Medulla oblongata (tissue), 1 donor: ENCODE results near the gene CNOT1.
"Not testable (repeated sequence)": the region's sequence is repeated elsewhere in the genome, so short reads cannot be mapped to it uniquely, and the experiment has no call there.

Source experiments
- DNase-seq: peaks from one replicate; pipeline ENCODE4 v3.0.0-alpha.2; 2015; ENCODE audit errors: extremely low spot score

Gene CNOT1

GRCh38 chr16:58629733-58630640 lies at the start of gene CNOT1:
Gene CNOT1, minus strand, starts transcription at chr16:58629826. Its CDS starts 30,489 bp downstream, at chr16:58599337.
- DNase-seq = peak; percentile 99

- peak; percentile 78 for DNase-seq
Measured at GRCh38 chr16:58678716-58679115, 49.1 kb upstream of the CNOT1 start.

DNA sequence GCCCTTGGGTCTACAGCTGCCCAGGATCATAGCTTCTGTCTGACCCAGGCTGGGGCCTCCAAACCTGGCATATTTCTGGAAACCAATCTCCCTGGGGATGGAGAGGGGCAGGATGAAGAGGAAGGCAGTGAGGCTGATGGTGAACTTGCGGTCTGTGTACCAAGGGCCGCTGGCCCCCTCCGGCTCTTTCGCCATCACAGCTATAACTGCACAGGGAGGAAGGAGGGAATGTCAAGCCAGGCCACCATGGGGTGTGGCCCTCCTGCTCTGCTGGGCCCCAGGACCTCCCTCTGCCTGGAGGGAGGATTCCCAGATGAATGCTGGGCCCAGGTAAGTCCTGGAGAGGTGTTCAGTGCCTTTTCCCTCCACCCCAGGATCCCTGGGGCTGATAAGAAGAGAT lies 48.6 kb upstream of the CNOT1 start:
- no peak for DNase-seq

GRCh38 chr16:58670946-58671583 lies 41.4 kb upstream of the CNOT1 start:
- no peak for DNase-seq

DNA sequence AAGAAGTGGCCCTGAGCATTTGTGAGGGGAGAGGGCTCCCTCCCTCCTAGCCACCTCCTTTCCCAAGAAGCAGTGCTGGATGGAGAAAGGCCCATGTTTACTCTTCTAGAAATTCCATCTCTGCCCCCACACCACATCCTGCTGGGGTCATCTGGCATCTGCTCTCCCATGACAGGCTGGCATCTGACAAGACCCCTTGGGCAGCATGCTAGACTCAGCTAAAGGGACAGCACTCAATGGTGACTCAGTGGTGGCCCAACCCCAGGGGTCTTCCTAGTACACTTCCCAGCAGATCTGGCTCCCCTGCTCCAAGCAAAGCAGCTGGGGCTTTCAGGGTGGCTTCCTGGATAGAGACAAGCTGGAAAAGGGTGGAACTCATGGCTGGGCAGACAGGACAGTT lies 40.6 kb upstream of the CNOT1 start:
- no peak for DNase-seq

DNA sequence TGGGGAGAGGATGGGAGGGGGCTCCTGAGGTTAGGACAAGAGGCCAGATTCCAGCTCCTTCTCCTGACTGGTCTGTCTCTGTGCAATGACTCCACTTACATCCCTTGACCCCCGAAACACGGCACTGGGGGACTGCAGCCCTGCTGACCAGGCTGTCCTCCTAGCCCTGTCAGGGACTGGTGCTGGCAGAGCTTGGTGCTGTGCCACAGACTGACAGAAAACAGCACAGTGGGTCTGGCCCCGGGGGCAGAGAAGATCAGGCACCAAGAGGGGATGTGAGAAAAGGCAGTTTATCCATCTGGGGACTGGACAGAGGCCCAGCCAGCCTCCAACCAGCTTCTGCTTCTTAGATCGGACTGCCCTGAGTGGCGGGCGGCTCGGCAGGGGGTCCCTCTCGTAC lies 35.6 kb upstream of the CNOT1 start:
- no peak for DNase-seq

DNA sequence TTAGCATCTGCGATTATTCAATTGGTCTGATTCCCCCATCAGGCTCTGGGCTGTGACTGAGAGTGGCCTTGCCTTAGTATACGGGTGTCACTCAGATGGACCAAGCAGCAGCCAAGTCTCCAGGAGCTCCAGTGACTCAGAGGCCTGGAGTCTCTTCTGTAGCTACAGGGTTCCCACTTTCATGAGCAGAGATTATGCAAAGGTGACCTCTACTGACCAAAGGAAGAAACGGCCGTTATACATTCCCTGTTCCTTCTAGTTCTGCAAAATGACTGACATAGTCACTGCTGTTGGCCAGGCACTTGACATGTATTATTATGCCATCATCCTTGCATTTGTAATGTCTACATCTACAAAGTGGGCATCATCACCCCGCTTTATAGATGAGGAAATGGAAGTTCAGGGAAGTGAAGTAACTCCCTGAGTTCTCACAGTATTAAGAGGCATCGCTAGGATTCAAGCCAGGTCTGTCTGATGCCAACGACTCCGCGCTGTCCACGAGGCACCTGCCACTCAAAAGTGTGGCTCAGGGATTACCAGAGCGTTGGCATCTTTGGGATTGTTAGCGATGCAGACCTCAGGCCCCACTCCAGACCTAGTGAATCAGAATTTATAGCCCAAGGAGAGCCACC lies 31.7 kb upstream of the CNOT1 start:
- DNase-seq = peak; percentile 90

DNA sequence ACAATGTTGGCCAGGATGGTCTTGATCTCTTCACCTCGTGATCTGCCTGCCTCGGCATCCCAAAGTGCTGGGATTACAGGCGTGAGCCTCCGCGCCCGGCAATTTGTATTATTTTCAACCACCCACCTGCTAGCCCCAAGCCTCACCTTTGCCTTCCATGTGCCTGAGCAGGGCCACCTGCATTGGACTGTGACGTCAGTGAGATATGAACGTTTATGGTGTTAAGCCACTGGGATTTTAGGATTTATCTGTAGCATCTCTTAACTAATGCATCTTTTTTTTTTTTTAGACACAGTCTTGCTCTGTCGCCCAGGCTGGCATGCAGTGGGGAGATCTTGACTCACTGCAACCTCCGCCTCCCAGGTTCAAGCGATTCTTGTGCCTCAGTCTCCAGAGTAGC lies 30.3 kb upstream of the CNOT1 start:
- DNase-seq = not testable (repeated sequence)

DNA sequence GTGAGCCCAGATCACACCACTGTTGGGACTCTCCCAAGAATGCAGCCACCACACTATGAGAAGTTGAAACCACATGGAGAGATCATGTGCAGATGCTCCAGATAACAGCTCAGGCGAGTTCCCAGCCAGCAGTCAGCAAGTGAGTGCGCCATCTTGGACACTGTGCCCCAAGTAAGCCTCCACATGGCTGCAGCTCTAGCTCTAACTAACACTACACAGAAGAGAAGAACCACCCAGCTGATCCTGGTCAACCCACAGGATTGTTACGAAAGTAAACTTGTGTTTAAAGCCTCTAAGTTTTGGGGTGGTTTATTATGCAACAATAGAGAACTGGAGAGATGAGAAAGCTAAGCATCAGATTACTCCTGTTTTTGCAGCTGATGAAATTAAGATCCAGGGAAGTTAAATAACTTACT lies 29.2 kb upstream of the CNOT1 start:
- no peak for DNase-seq

- DNase-seq = no peak
Measured at GRCh38 chr16:58656899-58657298, 27.3 kb upstream of the CNOT1 start.

DNA sequence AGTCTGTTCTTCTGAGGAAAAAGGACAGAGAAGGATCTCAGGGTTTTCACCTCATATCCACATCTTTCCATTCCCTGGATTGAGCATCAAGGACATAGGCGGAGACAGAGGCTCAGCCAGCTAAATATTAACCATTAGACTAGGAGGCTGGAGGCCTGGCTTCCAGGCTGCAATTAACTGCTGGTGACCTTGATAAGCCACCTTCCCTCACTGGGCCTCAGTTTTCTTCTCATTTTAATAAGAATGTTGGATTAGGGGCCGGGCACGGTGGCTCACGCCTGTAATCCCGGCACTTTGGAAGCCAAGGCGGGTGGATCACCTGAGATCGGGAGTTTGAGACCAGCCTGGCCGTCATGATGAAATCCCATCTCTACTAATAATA lies 25.6 kb upstream of the CNOT1 start:
- DNase-seq = no peak

DNA sequence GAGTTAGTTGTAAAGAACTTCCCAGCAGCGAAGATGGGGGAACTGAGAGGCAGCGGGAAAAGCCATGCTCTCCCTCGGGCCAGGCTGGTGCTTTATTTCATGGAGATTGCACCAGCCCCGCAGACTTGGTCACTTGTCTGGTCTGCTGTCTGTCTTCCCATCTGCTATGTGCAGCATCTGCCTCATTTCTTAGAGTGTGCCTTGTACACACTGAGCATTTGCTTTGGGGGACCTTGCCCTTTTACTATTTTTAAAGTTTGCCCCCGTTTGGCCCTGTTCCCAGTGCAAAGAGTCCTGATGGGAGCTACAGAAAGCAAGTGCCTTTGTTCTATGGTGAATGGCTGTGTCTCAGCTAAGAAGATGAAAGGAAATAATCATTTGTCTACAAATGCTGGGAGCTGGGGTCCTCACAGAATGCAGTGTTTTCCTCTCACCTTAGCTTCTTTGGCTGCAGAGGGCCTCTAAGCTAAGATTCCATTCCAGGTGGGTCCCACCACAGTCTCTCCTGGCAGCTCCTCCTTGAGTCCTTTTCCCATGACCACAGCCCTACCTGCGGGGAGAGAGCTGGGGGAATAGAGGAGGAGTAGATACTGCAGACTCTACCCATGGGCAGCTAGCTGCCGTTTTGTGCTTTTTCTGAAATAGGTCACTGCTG lies 25.1 kb upstream of the CNOT1 start:
- DNase-seq = no peak

- DNase-seq = no peak
Measured at GRCh38 chr16:58652741-58653140, 23.1 kb upstream of the CNOT1 start.

DNA sequence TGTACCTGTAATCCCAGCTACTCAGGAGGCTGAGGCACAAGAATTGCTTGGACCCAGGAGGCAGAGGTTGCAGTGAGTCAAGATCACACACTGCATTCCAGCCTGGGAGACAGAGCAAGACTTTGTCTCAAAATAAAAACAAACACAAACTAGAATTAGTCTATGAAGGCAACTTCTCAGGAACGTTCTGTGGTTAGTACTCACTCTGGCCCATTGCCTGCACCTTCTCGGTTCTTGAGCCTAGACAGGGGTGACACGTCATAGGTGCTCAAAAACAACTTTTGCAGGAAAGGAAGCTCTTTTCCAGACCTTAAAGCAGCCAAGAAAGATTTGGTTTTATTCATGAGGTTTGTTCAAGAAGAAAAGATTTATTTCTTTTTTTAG lies 22.3 kb upstream of the CNOT1 start:
- no peak for DNase-seq

- no peak for DNase-seq
Measured at GRCh38 chr16:58649707-58650106, 20.1 kb upstream of the CNOT1 start.

DNA sequence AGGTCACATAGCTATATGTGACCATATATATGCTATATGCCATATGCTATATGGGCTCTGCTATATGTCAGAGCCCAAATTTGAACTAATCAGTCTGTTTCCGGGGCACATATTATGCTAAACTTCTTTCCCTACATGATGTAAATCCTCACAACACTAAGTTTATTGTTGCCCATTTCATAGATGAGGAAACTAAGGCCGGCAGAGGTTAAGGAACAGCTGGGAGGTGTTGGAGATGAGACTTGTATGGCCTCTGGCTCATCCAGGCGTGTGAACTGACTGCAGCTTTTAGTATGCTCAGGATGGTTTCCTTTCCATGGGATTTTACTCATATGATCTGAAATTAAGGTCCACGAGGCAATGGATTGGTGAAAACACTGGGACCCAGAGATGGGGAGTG lies 17.5 kb upstream of the CNOT1 start:
- DNase-seq = no peak

DNA sequence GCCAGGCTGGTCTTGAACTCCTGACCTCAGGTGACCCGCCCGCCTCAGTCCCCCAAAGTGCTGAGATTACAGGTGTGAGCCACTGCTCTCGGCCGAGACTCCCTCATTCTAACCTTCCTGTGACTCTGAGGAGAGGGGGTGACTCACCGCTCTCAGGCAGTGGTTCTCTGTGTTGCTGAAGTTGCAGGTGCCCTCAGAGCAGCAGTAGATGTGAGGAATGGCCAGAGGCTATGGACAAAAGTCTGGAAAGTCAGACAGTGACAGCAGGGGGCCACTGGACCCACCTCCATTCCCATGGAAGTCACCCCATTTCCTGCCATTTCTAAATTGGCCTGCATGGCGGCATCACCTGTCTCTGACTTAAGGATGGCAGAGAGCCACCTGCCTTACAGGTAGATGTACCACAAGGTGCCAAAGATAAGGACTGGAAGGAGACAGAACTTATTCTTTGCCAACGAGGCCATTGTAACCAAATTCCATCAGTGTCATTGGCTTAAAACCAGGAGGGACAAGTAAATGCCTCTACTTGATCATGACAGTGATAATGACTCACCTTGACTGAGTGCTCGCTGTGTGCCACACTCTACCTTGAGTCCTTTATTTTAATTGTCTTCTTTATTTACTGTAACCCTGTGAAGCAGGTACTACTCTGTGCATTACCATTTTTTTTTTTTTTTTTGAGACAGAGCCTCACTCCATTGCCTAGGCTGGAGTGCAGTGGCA lies 15.3 kb upstream of the CNOT1 start:
- no peak for DNase-seq

- DNase-seq = no peak
Measured at GRCh38 chr16:58644108-58644507, 14.5 kb upstream of the CNOT1 start.

DNA sequence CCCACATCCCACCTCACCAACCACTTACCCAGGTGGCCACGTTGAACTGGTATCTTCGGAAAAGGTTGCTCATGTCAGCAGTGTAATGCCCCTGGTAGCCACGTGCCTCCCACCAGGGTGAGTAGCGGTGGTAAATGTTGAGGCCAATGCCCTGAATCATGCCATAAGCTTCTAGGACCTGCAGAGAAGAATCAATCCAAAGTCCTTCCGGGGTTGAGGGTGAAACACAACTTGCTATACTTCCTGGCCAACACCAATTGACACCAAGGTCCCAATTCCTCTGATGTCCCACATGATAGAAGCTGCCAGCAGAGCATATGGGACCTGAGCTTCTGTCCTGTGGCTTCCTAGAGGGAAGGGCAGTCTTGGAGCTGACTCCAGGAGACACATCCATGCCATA lies 11.3 kb upstream of the CNOT1 start:
- DNase-seq = no peak

DNA sequence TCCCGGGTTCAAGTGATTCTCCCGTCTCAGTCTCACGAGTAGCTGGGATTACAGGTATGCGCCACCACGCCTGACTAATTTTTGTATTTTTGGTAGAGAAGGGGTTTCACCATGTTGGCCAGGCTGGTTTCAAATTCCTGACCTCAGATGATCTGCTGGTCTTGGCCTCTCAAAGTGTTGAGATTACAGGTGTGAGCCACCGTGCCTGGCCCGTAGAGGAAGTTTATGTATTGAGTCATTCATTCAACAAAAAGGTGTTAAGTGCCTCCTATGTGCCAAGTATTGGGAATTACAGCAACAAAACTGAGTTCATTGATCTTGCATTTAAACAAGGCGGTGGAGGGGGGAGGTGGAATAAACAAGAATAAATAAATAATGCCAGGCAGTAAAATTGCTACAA lies 10.2 kb upstream of the CNOT1 start:
- no peak for DNase-seq

DNA sequence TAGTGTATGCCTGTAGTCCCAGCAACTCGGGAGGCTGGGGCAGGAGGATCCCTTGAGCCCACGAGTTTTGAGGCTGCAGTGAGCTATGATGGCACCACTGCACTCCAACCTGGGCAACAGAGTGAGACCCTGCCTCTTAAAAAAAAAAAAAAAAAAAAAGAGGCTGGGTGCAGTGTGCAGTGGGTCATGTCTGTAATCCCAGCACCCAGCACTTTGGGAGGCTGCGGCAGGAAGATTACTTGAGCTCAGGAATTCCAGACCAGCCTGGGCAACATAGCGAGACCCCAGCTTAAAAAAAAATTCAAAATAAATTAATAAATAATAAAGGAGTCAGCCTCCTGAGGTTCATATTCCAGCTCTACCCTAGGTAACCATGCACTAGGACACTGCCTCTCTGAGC lies 9.6 kb upstream of the CNOT1 start:
- no peak for DNase-seq
